IMR-90 (cell line): ENCODE results near the gene ACTA1. TPM values are rescaled to one million over a fixed set of nuclear protein-coding genes. Genes with fewer than 3 reads are reported as not detected.

Source experiments
- ATAC-seq: fragments of 200-7000 bp; cut with Tn5 transposase; 2 replicates; pipeline ENCODE4 v1.9.1; 2020; ENCODE audit warnings: low read depth, mild to moderate bottlenecking, moderate library complexity
- BruUV-seq: library from RNA; stranded (reverse); fragments of 400-500 nt; replicated peaks from 2 replicates; lab custom pipeline; 2021; lab: Mats Ljungman, UMichigan
- CTCF ChIA-PET: fragments of 300-600 bp; formaldehyde crosslinking; extraction: SDS; loops from one replicate; lab custom pipeline; 2021; ENCODE audit warnings: antibody characterized with exemption; lab: Yijun Ruan, JAX
- POLR2A ChIA-PET: fragments of 300-600 bp; sonication (Branson Sonifier 250); formaldehyde crosslinking; loops from one replicate; lab custom pipeline; 2022; ENCODE audit warnings: antibody characterized with exemption; ENCODE audit not compliant: unreplicated experiment; lab: Charles Lee
- DNase-seq: peaks from one replicate; pipeline ENCODE4 v3.0.0; 2013
- H2AFZ ChIP-seq: replicated peaks from 2 replicates; pipeline ENCODE3; 2013; ENCODE audit warnings: low read length, mild to moderate bottlenecking; ENCODE audit not compliant: poor library complexity
- H2AK5ac ChIP-seq: 2 replicates; pipeline ENCODE4 v1.6.1; 2013; ENCODE audit warnings: low read depth, low read length, inconsistent platforms
- H2AK9ac ChIP-seq: replicated peaks from 2 replicates; pipeline ENCODE3; 2013; ENCODE audit warnings: mild to moderate bottlenecking, low read depth, low read length, moderate library complexity; ENCODE audit not compliant: poor library complexity
- H2BK120ac ChIP-seq: 2 replicates; pipeline ENCODE4 v1.6.1; 2013; ENCODE audit warnings: low read depth, low read length, inconsistent platforms
- H2BK15ac ChIP-seq: 3 replicates; pipeline ENCODE4 v1.6.1; 2013; ENCODE audit warnings: low read depth, low read length, inconsistent platforms
- H2BK20ac ChIP-seq: 2 replicates; pipeline ENCODE4 v1.6.1; 2013; ENCODE audit warnings: low read depth, mild to moderate bottlenecking, inconsistent platforms, low read length, moderate library complexity
- H2BK5ac ChIP-seq: 2 replicates; pipeline ENCODE4 v1.6.1; 2013; ENCODE audit warnings: mild to moderate bottlenecking, low read depth, low read length, inconsistent platforms; ENCODE audit not compliant: poor library complexity, severe bottlenecking
- H3K14ac ChIP-seq: replicated peaks from 2 replicates; pipeline ENCODE4 v1.6.1; 2013; ENCODE audit warnings: low read depth, low read length, inconsistent platforms
- H3K18ac ChIP-seq: 2 replicates; pipeline ENCODE4 v1.6.1; 2013; ENCODE audit warnings: low read depth, low read length, control low read depth
- H3K23ac ChIP-seq: 2 replicates; pipeline ENCODE4 v1.6.1; 2013; ENCODE audit warnings: low read depth, low read length, inconsistent platforms
- H3K27ac ChIP-seq: 2 replicates; pipeline ENCODE4 v1.5.1; 2013; ENCODE audit warnings: mild to moderate bottlenecking, control low read depth, low read length; ENCODE audit not compliant: insufficient read depth
- H3K27me3 ChIP-seq: 2 replicates; pipeline ENCODE4 v1.6.1; 2013; ENCODE audit warnings: low read length; ENCODE audit not compliant: control insufficient read depth, insufficient read depth
- H3K36me3 ChIP-seq: 2 replicates; pipeline ENCODE4 v1.6.1; 2013; ENCODE audit warnings: low read length, mixed read lengths; ENCODE audit not compliant: control insufficient read depth, insufficient read depth
- H3K4ac ChIP-seq: 2 replicates; pipeline ENCODE4 v1.6.1; 2013; ENCODE audit warnings: low read depth, low read length, inconsistent platforms
- H3K4me1 ChIP-seq: 2 replicates; pipeline ENCODE4 v1.6.1; 2013; ENCODE audit warnings: low read length, mixed read lengths; ENCODE audit not compliant: control insufficient read depth, insufficient read depth
- H3K4me2 ChIP-seq: 2 replicates; pipeline ENCODE4 v1.6.1; 2013; ENCODE audit warnings: low read depth, mild to moderate bottlenecking, control low read depth, low read length, moderate library complexity
- H3K4me3 ChIP-seq: 2 replicates; pipeline ENCODE4 v1.5.1; 2013; ENCODE audit warnings: low read depth, mild to moderate bottlenecking, control low read depth, low read length, moderate library complexity; ENCODE audit not compliant: insufficient read depth
- H3K56ac ChIP-seq: 2 replicates; pipeline ENCODE4 v1.6.1; 2013; ENCODE audit warnings: low read length, inconsistent platforms; ENCODE audit not compliant: insufficient read depth; ENCODE audit errors: extremely low read depth
- H3K79me1 ChIP-seq, 2 experiments: 2 replicates each; pipeline ENCODE4 v1.6.1; 2013; ENCODE audit warnings: low read length in 2 of 2, inconsistent platforms in 1 of 2, low read depth in 1 of 2
- H3K9ac ChIP-seq: 2 replicates; pipeline ENCODE4 v1.6.1; 2013; ENCODE audit warnings: low read depth, low read length, control low read depth
- H3K9me1 ChIP-seq: 2 replicates; pipeline ENCODE4 v1.6.1; 2013; ENCODE audit warnings: low read length, inconsistent platforms; ENCODE audit not compliant: insufficient read depth
- H3K9me3 ChIP-seq: 2 replicates; pipeline ENCODE4 v1.6.1; 2013; ENCODE audit warnings: low read length; ENCODE audit not compliant: control insufficient read depth, insufficient read depth
- H4K20me1 ChIP-seq: 2 replicates; pipeline ENCODE4 v1.6.1; 2013; ENCODE audit warnings: low read length, inconsistent platforms; ENCODE audit not compliant: insufficient read depth
- H4K5ac ChIP-seq: 2 replicates; pipeline ENCODE4 v1.6.1; 2013; ENCODE audit warnings: mild to moderate bottlenecking, low read depth, low read length, control low read depth
- H4K8ac ChIP-seq, 2 experiments: 2 replicates each; pipeline ENCODE4 v1.6.1; 2013; ENCODE audit warnings: low read depth in 2 of 2, low read length in 2 of 2, control low read depth in 1 of 2, inconsistent platforms in 1 of 2
- H4K91ac ChIP-seq: 2 replicates; pipeline ENCODE4 v1.6.1; 2013; ENCODE audit warnings: low read depth, low read length, inconsistent platforms; ENCODE audit not compliant: insufficient read depth
- BHLHE40 ChIP-seq: fragments of 150-350 bp; IDR thresholded peaks from 2 replicates; pipeline ENCODE4 v1.6.1; 2016; ENCODE audit warnings: mild to moderate bottlenecking, low read depth, low read length
- CEBPB ChIP-seq: IDR thresholded peaks from 2 replicates; pipeline ENCODE4 v1.6.1; 2012; ENCODE audit warnings: low read depth, low read length, improper control_type of control experiment
- MAZ ChIP-seq: IDR thresholded peaks from 2 replicates; pipeline ENCODE4 v1.6.1; 2012; ENCODE audit warnings: low read depth, mild to moderate bottlenecking, low read length, improper control_type of control experiment, moderate library complexity, borderline replicate concordance
- RAD21 ChIP-seq: IDR thresholded peaks from 2 replicates; pipeline ENCODE4 v1.6.1; 2012; ENCODE audit warnings: low read length, improper control_type of control experiment
- WGBS, 2 experiments: methylation state at CpG; one replicate each; pipeline versions ENCODE4 v1.1.5 to v1.1.7; 2013; ENCODE audit warnings: missing lambda C conversion rate in 2 of 2; ENCODE audit not compliant: insufficient read length in 1 of 2; ENCODE audit errors: extremely low coverage in 2 of 2; 5-methylcytosine and 5-hydroxymethylcytosine counted together
- dilution Hi-C: fragments of 300-500 bp; cut with HindIII; formaldehyde crosslinking; loops from one replicate; pipeline ENCODE4 v1.14.3; 2018; ENCODE audit warnings: low sequenced_read_pairs; ENCODE audit not compliant: unreplicated experiment
- in situ Hi-C: fragments of 300-500 bp; cut with MboI; formaldehyde crosslinking; loops from 3 replicates; pipeline ENCODE4 v1.14.3; 2019; ENCODE audit warnings: low sequenced_read_pairs, inconsistent platforms, mixed read lengths
- intact Hi-C: fragments of 100-400 bp; cut with micrococcal nuclease; formaldehyde crosslinking; loops from 2 replicates; pipeline ENCODE4 v1.10.0; 2022
- polyA plus RNA-seq, 3 experiments: library from polyadenylated mRNA; depleted of rRNA; stranded (reverse); fragments of >200 nt; gene quantifications; 2 replicates each; pipeline ENCODE4 v1.2.3, GENCODE V29; 2012; ENCODE audit warnings: low replicate concordance in 1 of 3
- total RNA-seq: library from RNA; depleted of rRNA; stranded (reverse); fragments of >200 nt; gene quantifications from 2 replicates; pipeline ENCODE4 v1.2.3, GENCODE V29; 2012
- TF ChIP-seq, protein P1 (sequence below): fragments of 150-350 bp; IDR thresholded peaks from 2 replicates; pipeline ENCODE4 v1.6.1; 2017; ENCODE audit warnings: mild to moderate bottlenecking, antibody characterized with exemption, low read length, low read depth
- TF ChIP-seq, protein P2 (sequence below): fragments of 150-350 bp; IDR thresholded peaks from 2 replicates; pipeline ENCODE4 v1.6.1; 2016; ENCODE audit warnings: low read depth, mild to moderate bottlenecking, low read length, moderate library complexity, borderline replicate concordance

The ACTA1 gene
- total and polyA plus RNA-seq, 2 of the 4 experiments (the other 2 are of a cell fraction): not detected

DNA sequence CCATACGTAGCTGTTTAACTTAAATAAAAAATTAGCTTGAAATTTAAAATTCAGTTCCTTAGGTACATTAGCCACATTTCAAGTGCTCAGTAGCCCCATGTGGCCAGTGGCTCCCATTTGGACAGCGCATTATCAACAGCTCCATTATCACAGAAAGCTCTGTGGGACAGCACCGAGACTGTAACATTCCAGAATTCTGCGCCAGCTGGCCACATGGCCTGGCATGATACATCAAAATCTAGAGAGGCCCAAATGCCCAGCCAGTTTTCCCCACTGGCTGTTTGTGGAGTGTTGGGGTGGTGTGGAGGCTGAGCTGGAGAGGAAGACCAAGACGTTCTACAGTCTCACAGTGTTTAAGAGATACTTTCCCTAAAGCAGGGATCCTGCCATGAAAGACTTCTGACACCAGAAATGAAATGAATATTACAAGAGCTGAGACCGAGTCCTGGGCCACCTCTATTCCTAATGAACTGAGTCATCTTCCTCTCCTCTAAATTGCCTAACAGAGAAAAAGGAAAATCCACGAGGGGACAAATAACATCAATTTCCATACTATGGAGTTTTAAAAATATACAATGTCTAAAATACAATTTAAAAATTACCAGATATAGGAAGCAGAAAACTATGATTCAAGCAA lies 27.3 kb upstream of the ACTA1 start:
- no peak overlapping the region for H3K14ac ChIP-seq
- CTCF ChIA-PET: interaction anchor here (1.0 kb wide), 1 partner anchor 54 kb away, joined by 3 read pairs; no protein-coding TSS in a partner anchor
- no peaks in the 10 kb centered on the region for H3K9me3 ChIP-seq
- no peaks in the 10 kb centered on the region for H3K79me1 ChIP-seq
- POLR2A ChIA-PET: no interaction called here
- no peak overlapping the region for H2BK20ac ChIP-seq
- no peak for TF ChIP-seq CEBPB
- no peak for TF ChIP-seq RAD21
- no peak for TF ChIP-seq MAZ
- no peak for TF ChIP-seq BHLHE40
- TF ChIP-seq, protein P1, sequence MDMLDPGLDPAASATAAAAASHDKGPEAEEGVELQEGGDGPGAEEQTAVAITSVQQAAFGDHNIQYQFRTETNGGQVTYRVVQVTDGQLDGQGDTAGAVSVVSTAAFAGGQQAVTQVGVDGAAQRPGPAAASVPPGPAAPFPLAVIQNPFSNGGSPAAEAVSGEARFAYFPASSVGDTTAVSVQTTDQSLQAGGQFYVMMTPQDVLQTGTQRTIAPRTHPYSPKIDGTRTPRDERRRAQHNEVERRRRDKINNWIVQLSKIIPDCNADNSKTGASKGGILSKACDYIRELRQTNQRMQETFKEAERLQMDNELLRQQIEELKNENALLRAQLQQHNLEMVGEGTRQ: no peak
- TF ChIP-seq, protein P2, sequence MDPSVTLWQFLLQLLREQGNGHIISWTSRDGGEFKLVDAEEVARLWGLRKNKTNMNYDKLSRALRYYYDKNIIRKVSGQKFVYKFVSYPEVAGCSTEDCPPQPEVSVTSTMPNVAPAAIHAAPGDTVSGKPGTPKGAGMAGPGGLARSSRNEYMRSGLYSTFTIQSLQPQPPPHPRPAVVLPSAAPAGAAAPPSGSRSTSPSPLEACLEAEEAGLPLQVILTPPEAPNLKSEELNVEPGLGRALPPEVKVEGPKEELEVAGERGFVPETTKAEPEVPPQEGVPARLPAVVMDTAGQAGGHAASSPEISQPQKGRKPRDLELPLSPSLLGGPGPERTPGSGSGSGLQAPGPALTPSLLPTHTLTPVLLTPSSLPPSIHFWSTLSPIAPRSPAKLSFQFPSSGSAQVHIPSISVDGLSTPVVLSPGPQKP: no peak
- H3K27me3 ChIP-seq: no peaks in the 10 kb centered on the region
- DNase-seq: no peak
- H4K5ac ChIP-seq: no peak overlapping the region
- H3K9me1 ChIP-seq: no peaks in the 10 kb centered on the region
- H2BK5ac ChIP-seq: no peak overlapping the region
- peaks cover 29% of the 10 kb centered on the region for H3K36me3 ChIP-seq
- no peak overlapping the region for H3K56ac ChIP-seq
- H3K4me1 ChIP-seq: no peaks in the 10 kb centered on the region
- no peak overlapping the region for H4K8ac ChIP-seq
- H2AK9ac ChIP-seq: no peak overlapping the region
- H3K4ac ChIP-seq: no peak overlapping the region
- H2AFZ ChIP-seq: no peak overlapping the region
- no TSS peak for BruUV-seq
- H2BK15ac ChIP-seq: no peak overlapping the region
- H3K18ac ChIP-seq: no peak overlapping the region
- no CpG with 5 or more reads among the region's 7 CpGs for WGBS, 2 experiments
- no peak overlapping the region for H4K91ac ChIP-seq
- dilution Hi-C loops: no loop called here
- H2BK120ac ChIP-seq: no peak overlapping the region
- no peak overlapping the region for H3K27ac ChIP-seq
- H3K23ac ChIP-seq: no peak overlapping the region
- no peaks in the 10 kb centered on the region for H4K20me1 ChIP-seq
- intact Hi-C loops: no loop called here
- in situ Hi-C loops: no loop called here
- no peak overlapping the region for H3K4me2 ChIP-seq
- ATAC-seq: no peak
- H3K9ac ChIP-seq: no peak overlapping the region
- H3K4me3 ChIP-seq: no peak overlapping the region
- no peak overlapping the region for H2AK5ac ChIP-seq
